HCT116 (cell line): ENCODE data around the gene MID1. TPM values are rescaled to one million over a fixed set of nuclear protein-coding genes. Genes with fewer than 3 reads are reported as not detected.

Experiments used
- ATAC-seq: fragments of 200-7000 bp; cut with Tn5 transposase; 2 replicates; pipeline ENCODE4 v1.9.1; 2020; ENCODE audit warnings: mild to moderate bottlenecking, moderate library complexity
- BruUV-seq: library from RNA; stranded (reverse); fragments of 400-500 nt; replicated peaks from 2 replicates; lab custom pipeline; 2021; lab: Mats Ljungman, UMichigan
- CTCF ChIA-PET: fragments of 300-600 bp; sonication (Branson Sonifier 250); formaldehyde crosslinking; loops from one replicate; lab custom pipeline; 2021; ENCODE audit warnings: antibody characterized with exemption; lab: Charles Lee
- POLR2A ChIA-PET: fragments of 300-600, 350-600 bp; sonication (Branson Sonifier 250); formaldehyde crosslinking; loops from one replicate; lab custom pipeline; 2021; ENCODE audit warnings: antibody characterized with exemption; lab: Charles Lee
- RAD21 ChIA-PET, 2 experiments: fragments of 300-600 bp; sonication (Branson Sonifier 250); formaldehyde crosslinking; loops; one replicate each; lab custom pipeline; 2023; ENCODE audit warnings: low total read pairs in 2 of 2; ENCODE audit not compliant: uncharacterized antibody in 2 of 2, unreplicated experiment in 2 of 2, low non-redundant PET in 1 of 2; lab: Charles Lee
- DNase-seq: peaks from one replicate; pipeline ENCODE4 v3.0.0-alpha.2; 2010; ENCODE audit warnings: low read depth, low spot score
- H2AFZ ChIP-seq: fragments of 200-600 bp; shearing (Covaris generic), sonication (generic); 2 replicates; pipeline ENCODE4 v1.6.1; 2017; ENCODE audit warnings: low read depth, mixed run types, mixed read lengths, antibody characterized with exemption, low read length; ENCODE audit not compliant: poor library complexity, severe bottlenecking
- H3K27ac ChIP-seq: 2 replicates; pipeline ENCODE4 v1.5.1; 2012; ENCODE audit warnings: low read depth, low read length
- H3K27me3 ChIP-seq: fragments of 200-600 bp; sonication (generic); 2 replicates; pipeline ENCODE4 v1.6.1; 2016; ENCODE audit warnings: mixed run types, low read length, mixed read lengths; ENCODE audit not compliant: insufficient read depth
- H3K36me3 ChIP-seq, 2 experiments: fragments of 200-500 bp in 1 of 2; fragments of 200-600 bp in 1 of 2; sonication (Bioruptor generic) in 1 of 2; sonication (generic) in 1 of 2; 2 replicates each; pipeline versions ENCODE4 v1.5.1 to v1.6.1; 2014 to 2016; ENCODE audit warnings: low read length in 2 of 2, inconsistent platforms in 1 of 2, mixed read lengths in 1 of 2, mixed run types in 1 of 2; ENCODE audit not compliant: insufficient read depth in 2 of 2, control insufficient read depth in 1 of 2
- H3K4me1 ChIP-seq, 2 experiments: fragments of 200-600 bp in 1 of 2; sonication (generic) in 1 of 2; 2 replicates each; pipeline versions ENCODE4 v1.5.1 to v1.6.1; 2012 to 2017; ENCODE audit warnings: low read length in 2 of 2, inconsistent platforms in 1 of 2, mild to moderate bottlenecking in 1 of 2, mixed read lengths in 1 of 2, mixed run types in 1 of 2, moderate library complexity in 1 of 2; ENCODE audit not compliant: insufficient read depth in 2 of 2, control insufficient read depth in 1 of 2
- H3K4me2 ChIP-seq: fragments of 200-600 bp; sonication (generic); 2 replicates; pipeline ENCODE4 v1.6.1; 2017; ENCODE audit warnings: mixed run types, low read length, mixed read lengths
- H3K4me3 ChIP-seq, 2 experiments: fragments of 200-600 bp in 1 of 2; sonication (generic) in 1 of 2; replicated peaks in 1 of 2; 2 replicates each; pipeline ENCODE4 v1.5.1; 2011 to 2016; ENCODE audit warnings: low read length in 2 of 2, control low read depth in 1 of 2, low read depth in 1 of 2, mild to moderate bottlenecking in 1 of 2, mixed read lengths in 1 of 2, mixed run types in 1 of 2
- H3K79me2 ChIP-seq: fragments of 200-600 bp; sonication (generic); 2 replicates; pipeline ENCODE4 v1.6.1; 2017; ENCODE audit warnings: mild to moderate bottlenecking, mixed run types, low read length, moderate library complexity, mixed read lengths; ENCODE audit not compliant: insufficient read depth
- H3K9ac ChIP-seq: fragments of 200-600 bp; sonication (generic); 2 replicates; pipeline ENCODE4 v1.6.1; 2016; ENCODE audit warnings: low read length, mixed read lengths
- H3K9me2 ChIP-seq: fragments of 200-600 bp; sonication (generic), shearing (Covaris generic); 2 replicates; pipeline ENCODE4 v1.6.1; 2017; ENCODE audit warnings: mixed run types, mild to moderate bottlenecking, moderate library complexity; ENCODE audit not compliant: insufficient read depth
- H3K9me3 ChIP-seq, 2 experiments: fragments of 200-500 bp in 1 of 2; fragments of 200-600 bp in 1 of 2; sonication (Bioruptor generic) in 1 of 2; sonication (generic) in 1 of 2; 2 replicates each; pipeline ENCODE4 v1.6.1; 2014 to 2017; ENCODE audit warnings: low read length in 2 of 2, mixed read lengths in 2 of 2, inconsistent platforms in 1 of 2, low read depth in 1 of 2, mild to moderate bottlenecking in 1 of 2, mixed run types in 1 of 2, moderate library complexity in 1 of 2; ENCODE audit not compliant: control insufficient read depth in 1 of 2, insufficient read depth in 1 of 2
- H4K20me1 ChIP-seq: fragments of 200-600 bp; sonication (generic), shearing (Covaris generic); 2 replicates; pipeline ENCODE4 v1.6.1; 2017; ENCODE audit warnings: mixed run types, mild to moderate bottlenecking, moderate library complexity; ENCODE audit not compliant: insufficient read depth
- CBX3 ChIP-seq: IDR thresholded peaks from 2 replicates; pipeline ENCODE4 v1.6.1; 2012; ENCODE audit warnings: low read depth
- CEBPB ChIP-seq: IDR thresholded peaks from 2 replicates; pipeline ENCODE4 v1.6.1; 2012; ENCODE audit warnings: low read depth
- EGR1 ChIP-seq: IDR thresholded peaks from 2 replicates; pipeline ENCODE4 v1.6.1; 2012; ENCODE audit warnings: low read depth
- ELF1 ChIP-seq: IDR thresholded peaks from 2 replicates; pipeline ENCODE4 v1.6.1; 2012; ENCODE audit warnings: low read depth, borderline replicate concordance
- EZH2 ChIP-seq: fragments of 200-600 bp; sonication (generic); IDR thresholded peaks from 2 replicates; pipeline ENCODE4 v1.6.1; 2017; ENCODE audit warnings: antibody characterized with exemption, mixed run types
- EZH2phosphoT487 ChIP-seq: fragments of 200-600 bp; IDR thresholded peaks from 2 replicates; pipeline ENCODE4 v1.6.1; 2018; ENCODE audit warnings: antibody characterized with exemption, borderline replicate concordance
- JUND ChIP-seq: IDR thresholded peaks from 2 replicates; pipeline ENCODE4 v1.6.1; 2012
- POLR2A ChIP-seq: IDR thresholded peaks from 2 replicates; pipeline ENCODE4 v1.7.0; 2011; ENCODE audit warnings: borderline replicate concordance; ENCODE audit not compliant: insufficient read depth, insufficient read length; ENCODE audit errors: extremely low read depth
- POLR2AphosphoS5 ChIP-seq: IDR thresholded peaks from 2 replicates; pipeline ENCODE4 v1.6.1; 2011; ENCODE audit warnings: mild to moderate bottlenecking, low read depth, low read length, moderate library complexity
- RAD21 ChIP-seq: IDR thresholded peaks from 2 replicates; pipeline ENCODE4 v1.6.1; 2012; ENCODE audit warnings: low read depth, mild to moderate bottlenecking
- SIN3A ChIP-seq: IDR thresholded peaks from 2 replicates; pipeline ENCODE4 v1.6.1; 2012; ENCODE audit warnings: low read depth
- SRF ChIP-seq: IDR thresholded peaks from 2 replicates; pipeline ENCODE4 v1.6.1; 2012; ENCODE audit warnings: low read depth
- TCF7L2 ChIP-seq: IDR thresholded peaks from 2 replicates; pipeline ENCODE4 v1.7.0; 2011; ENCODE audit warnings: borderline replicate concordance, inconsistent platforms; ENCODE audit not compliant: insufficient read depth, insufficient read length; ENCODE audit errors: extremely low read depth
- YY1 ChIP-seq: IDR thresholded peaks from 2 replicates; pipeline ENCODE4 v1.6.1; 2011; ENCODE audit warnings: low read length, low read depth, moderate library complexity, mild to moderate bottlenecking; ENCODE audit not compliant: insufficient replicate concordance; ENCODE audit errors: extremely low read depth
- ZFX ChIP-seq: fragments of 450-650 bp; IDR thresholded peaks from 2 replicates; pipeline ENCODE4 v1.6.1; 2017
- ZNF274 ChIP-seq: fragments of 200-500 bp; sonication (Bioruptor generic); IDR thresholded peaks from 2 replicates; pipeline ENCODE4 v1.6.1; 2014; ENCODE audit warnings: mild to moderate bottlenecking, low read depth, low read length, inconsistent platforms
- intact Hi-C: fragments of 100-400 bp; cut with micrococcal nuclease; formaldehyde crosslinking; loops from 2 replicates; pipeline ENCODE4 v1.10.0; 2022
- total RNA-seq: library from RNA; stranded (reverse); gene quantifications from one replicate; pipeline ENCODE4 v1.2.1, GENCODE V29; 2021; ENCODE audit not compliant: unreplicated experiment
- TF ChIP-seq, protein P1 (sequence below), 3 experiments: fragments of 200-600 bp in 1 of 3; sonication (generic) in 1 of 3; IDR thresholded peaks in 2 of 3; conservative IDR thresholded peaks in 1 of 3; 2 replicates each; pipeline ENCODE4 v1.5.1; 2012 to 2017; ENCODE audit warnings: low read depth in 2 of 3, low read length in 2 of 3, antibody characterized with exemption in 1 of 3, borderline replicate concordance in 1 of 3, control low read depth in 1 of 3, mild to moderate bottlenecking in 1 of 3, mixed read lengths in 1 of 3, mixed run types in 1 of 3, moderate library complexity in 1 of 3; ENCODE audit not compliant: insufficient read depth in 1 of 3
- TF ChIP-seq, protein P2 (sequence below): IDR thresholded peaks from 2 replicates; pipeline ENCODE4 v1.6.1; 2012; ENCODE audit warnings: low read depth
- TF ChIP-seq, protein P3 (sequence below): IDR thresholded peaks from 2 replicates; pipeline ENCODE4 v1.6.1; 2011; ENCODE audit warnings: mild to moderate bottlenecking, low read length, moderate library complexity; ENCODE audit not compliant: insufficient replicate concordance; ENCODE audit errors: extremely low read depth

The MID1 gene
- total RNA-seq, 1 experiment from 2014 or later: 48.8 TPM

DNA sequence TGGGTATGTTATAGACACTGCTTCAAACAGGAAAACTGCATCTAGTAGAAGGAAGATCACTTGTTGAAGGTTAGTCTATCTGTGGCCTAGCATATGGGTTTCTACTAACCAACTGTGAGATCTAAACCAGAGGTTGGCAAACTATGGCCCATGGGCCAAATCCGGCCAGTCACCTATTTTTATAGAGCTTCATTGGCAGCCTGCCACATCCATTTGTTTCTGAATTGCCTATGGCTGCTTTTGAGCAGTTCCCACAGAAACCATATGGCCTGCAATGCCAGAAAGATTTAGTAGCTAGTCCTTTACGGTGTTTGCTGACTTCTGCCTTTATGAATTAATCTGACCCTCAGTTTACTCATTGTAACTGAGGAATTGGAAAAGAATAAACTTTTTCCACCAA lies 71.1 kb downstream of the MID1 start:
- peaks cover 18 to 36% of the 10 kb centered on the region in 2 experiments for H3K4me1 ChIP-seq
- H3K27me3 ChIP-seq: no peaks in the 10 kb centered on the region
- POLR2A ChIA-PET: no interaction called here
- RAD21 ChIA-PET: no interaction called here
- ATAC-seq (no peak), DNase-seq (no peak)
- intact Hi-C loops: no loop called here
- no peaks in the 10 kb centered on the region for H3K9me3 ChIP-seq
- TF ChIP-seq ELF1 (no peak), CEBPB (no peak), SIN3A (no peak), EZH2 (no peak), ZFX (no peak), EZH2phosphoT487 (no peak), RAD21 (no peak), TCF7L2 (no peak), POLR2AphosphoS5 (no peak), ZNF274 (no peak), EGR1 (no peak), CBX3 (no peak), YY1 (no peak), SRF (no peak), POLR2A (no peak), JUND (no peak)
- TF ChIP-seq, protein P1, sequence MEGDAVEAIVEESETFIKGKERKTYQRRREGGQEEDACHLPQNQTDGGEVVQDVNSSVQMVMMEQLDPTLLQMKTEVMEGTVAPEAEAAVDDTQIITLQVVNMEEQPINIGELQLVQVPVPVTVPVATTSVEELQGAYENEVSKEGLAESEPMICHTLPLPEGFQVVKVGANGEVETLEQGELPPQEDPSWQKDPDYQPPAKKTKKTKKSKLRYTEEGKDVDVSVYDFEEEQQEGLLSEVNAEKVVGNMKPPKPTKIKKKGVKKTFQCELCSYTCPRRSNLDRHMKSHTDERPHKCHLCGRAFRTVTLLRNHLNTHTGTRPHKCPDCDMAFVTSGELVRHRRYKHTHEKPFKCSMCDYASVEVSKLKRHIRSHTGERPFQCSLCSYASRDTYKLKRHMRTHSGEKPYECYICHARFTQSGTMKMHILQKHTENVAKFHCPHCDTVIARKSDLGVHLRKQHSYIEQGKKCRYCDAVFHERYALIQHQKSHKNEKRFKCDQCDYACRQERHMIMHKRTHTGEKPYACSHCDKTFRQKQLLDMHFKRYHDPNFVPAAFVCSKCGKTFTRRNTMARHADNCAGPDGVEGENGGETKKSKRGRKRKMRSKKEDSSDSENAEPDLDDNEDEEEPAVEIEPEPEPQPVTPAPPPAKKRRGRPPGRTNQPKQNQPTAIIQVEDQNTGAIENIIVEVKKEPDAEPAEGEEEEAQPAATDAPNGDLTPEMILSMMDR (IDR thresholded peaks at IDR 0.05 in 2 of 3, conservative IDR thresholded peaks at IDR 0.05 in 1 of 3; ENCODE audit: borderline replicate concordance in 1 of 3, insufficient read depth in 1 of 3, low read depth in 2 of 3, low read length in 2 of 3): no peak
- TF ChIP-seq, protein P2, sequence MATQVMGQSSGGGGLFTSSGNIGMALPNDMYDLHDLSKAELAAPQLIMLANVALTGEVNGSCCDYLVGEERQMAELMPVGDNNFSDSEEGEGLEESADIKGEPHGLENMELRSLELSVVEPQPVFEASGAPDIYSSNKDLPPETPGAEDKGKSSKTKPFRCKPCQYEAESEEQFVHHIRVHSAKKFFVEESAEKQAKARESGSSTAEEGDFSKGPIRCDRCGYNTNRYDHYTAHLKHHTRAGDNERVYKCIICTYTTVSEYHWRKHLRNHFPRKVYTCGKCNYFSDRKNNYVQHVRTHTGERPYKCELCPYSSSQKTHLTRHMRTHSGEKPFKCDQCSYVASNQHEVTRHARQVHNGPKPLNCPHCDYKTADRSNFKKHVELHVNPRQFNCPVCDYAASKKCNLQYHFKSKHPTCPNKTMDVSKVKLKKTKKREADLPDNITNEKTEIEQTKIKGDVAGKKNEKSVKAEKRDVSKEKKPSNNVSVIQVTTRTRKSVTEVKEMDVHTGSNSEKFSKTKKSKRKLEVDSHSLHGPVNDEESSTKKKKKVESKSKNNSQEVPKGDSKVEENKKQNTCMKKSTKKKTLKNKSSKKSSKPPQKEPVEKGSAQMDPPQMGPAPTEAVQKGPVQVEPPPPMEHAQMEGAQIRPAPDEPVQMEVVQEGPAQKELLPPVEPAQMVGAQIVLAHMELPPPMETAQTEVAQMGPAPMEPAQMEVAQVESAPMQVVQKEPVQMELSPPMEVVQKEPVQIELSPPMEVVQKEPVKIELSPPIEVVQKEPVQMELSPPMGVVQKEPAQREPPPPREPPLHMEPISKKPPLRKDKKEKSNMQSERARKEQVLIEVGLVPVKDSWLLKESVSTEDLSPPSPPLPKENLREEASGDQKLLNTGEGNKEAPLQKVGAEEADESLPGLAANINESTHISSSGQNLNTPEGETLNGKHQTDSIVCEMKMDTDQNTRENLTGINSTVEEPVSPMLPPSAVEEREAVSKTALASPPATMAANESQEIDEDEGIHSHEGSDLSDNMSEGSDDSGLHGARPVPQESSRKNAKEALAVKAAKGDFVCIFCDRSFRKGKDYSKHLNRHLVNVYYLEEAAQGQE: no peak
- TF ChIP-seq, protein P3, sequence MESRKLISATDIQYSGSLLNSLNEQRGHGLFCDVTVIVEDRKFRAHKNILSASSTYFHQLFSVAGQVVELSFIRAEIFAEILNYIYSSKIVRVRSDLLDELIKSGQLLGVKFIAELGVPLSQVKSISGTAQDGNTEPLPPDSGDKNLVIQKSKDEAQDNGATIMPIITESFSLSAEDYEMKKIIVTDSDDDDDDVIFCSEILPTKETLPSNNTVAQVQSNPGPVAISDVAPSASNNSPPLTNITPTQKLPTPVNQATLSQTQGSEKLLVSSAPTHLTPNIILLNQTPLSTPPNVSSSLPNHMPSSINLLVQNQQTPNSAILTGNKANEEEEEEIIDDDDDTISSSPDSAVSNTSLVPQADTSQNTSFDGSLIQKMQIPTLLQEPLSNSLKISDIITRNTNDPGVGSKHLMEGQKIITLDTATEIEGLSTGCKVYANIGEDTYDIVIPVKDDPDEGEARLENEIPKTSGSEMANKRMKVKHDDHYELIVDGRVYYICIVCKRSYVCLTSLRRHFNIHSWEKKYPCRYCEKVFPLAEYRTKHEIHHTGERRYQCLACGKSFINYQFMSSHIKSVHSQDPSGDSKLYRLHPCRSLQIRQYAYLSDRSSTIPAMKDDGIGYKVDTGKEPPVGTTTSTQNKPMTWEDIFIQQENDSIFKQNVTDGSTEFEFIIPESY: no peak
- no peaks in the 10 kb centered on the region for H3K36me3 ChIP-seq
- peak overlapping the region; percentile 17; the same call in 1 of the 2 replicates for H3K4me2 ChIP-seq
- H3K9me2 ChIP-seq: no peaks in the 10 kb centered on the region
- no TSS peak for BruUV-seq
- no peaks in the 10 kb centered on the region for H4K20me1 ChIP-seq
- CTCF ChIA-PET: no interaction called here
- H3K4me3 ChIP-seq: no peak overlapping the region
- no peak overlapping the region for H3K9ac ChIP-seq
- H2AFZ ChIP-seq: no peak overlapping the region
- no peak overlapping the region for H3K27ac ChIP-seq
- H3K79me2 ChIP-seq: peaks cover 43% of the 10 kb centered on the region
